ENCODE measurements around the gene MEX3A. TPM values are rescaled to one million over a fixed set of nuclear protein-coding genes. Genes with fewer than 3 reads are reported as not detected.
"Not testable (repeated sequence)": the region's sequence is repeated elsewhere in the genome, so short reads cannot be mapped to it uniquely, and the experiment has no call there.

The MEX3A gene
- total RNA-seq, 1 experiment from 2014 or later: 6.1 TPM

GRCh38 chr1:156125544-156125943, 43.3 kb upstream of the MEX3A start:
- Histone ChIP-seq H3K4me2 (ENCODE audit: low read length) (peak overlapping the region; percentile 90), H3K4me3 (replicated peaks in 1 of 2; ENCODE audit: low read depth in 1 of 2, low read length in 2 of 2) (peak overlapping the region; percentile 52), H3K4me1 (ENCODE audit: control insufficient read depth in 1 of 2, insufficient read depth in 2 of 2, low read length in 2 of 2) (peaks cover 77 to 100% of the 10 kb centered on the region in 2 experiments), H3K27ac (ENCODE audit: low read depth, low read length) (peak overlapping the region; percentile 95), H3K79me2 (ENCODE audit: insufficient read depth, low read length) (peaks cover 99% of the 10 kb centered on the region), H3K36me3 (ENCODE audit: control insufficient read depth in 1 of 2, insufficient read depth in 2 of 2, low read length in 2 of 2) (peaks cover 1 to 15% of the 10 kb centered on the region in 2 experiments; a peak in 3 of 4 replicates), H3K9ac (ENCODE audit: low read length) (peak overlapping the region; percentile 75)
- H3K9me3 ChIP-seq (ENCODE audit: control insufficient read depth in 1 of 2, insufficient read depth in 1 of 2, low read depth in 1 of 2, low read length in 2 of 2); H3K27me3 ChIP-seq (ENCODE audit: insufficient read depth, low read length); H4K20me1 ChIP-seq (ENCODE audit: insufficient read depth); H2AFZ ChIP-seq (ENCODE audit: low read depth, low read length, poor library complexity, severe bottlenecking); intact Hi-C loops (cut with micrococcal nuclease); BruUV-seq (replicated peaks); ATAC-seq; DNase-seq (ENCODE audit: low read depth, low spot score); H3K9me2 ChIP-seq (ENCODE audit: insufficient read depth): not testable (repeated sequence)
- POLR2A ChIA-PET: interaction anchor here (0.6 to 6.1 kb wide), 7 partner anchors 12 to 185 kb away, joined by 3 to 56 read pairs (median 4); partner anchors contain the start of gene LMNA
- RAD21 ChIA-PET (ENCODE audit: low non-redundant PET in 1 of 2, low total read pairs in 2 of 2, uncharacterized antibody in 2 of 2, unreplicated experiment in 2 of 2): interaction anchor here in 1 of 2 experiments (0.7 to 1.1 kb wide), 2 partner anchors 19 to 30 kb away, joined by 3 read pairs; no protein-coding TSS in a partner anchor
- CTCF ChIA-PET: interaction anchor here (1.5 to 8.4 kb wide), 5 partner anchors 12 to 28 kb away, joined by 6 to 189 read pairs (median 11); partner anchors contain the start of gene LMNA

- CTCF ChIA-PET: interaction anchor here (0.6 to 8.4 kb wide), 6 partner anchors 11 to 27 kb away, joined by 3 to 189 read pairs (median 10); partner anchors contain the start of gene LMNA
- POLR2A ChIA-PET: interaction anchor here (0.6 to 6.1 kb wide), 7 partner anchors 11 to 184 kb away, joined by 3 to 56 read pairs (median 4); partner anchors contain the start of gene LMNA
Observed at GRCh38 chr1:156124557-156125483, 42.6 kb upstream of the MEX3A start.

More at GRCh38 chr1:156124557-156125483, 42.6 kb upstream of the MEX3A start:
- Histone ChIP-seq H2AFZ (ENCODE audit: low read depth, low read length, poor library complexity, severe bottlenecking) (no peak overlapping the region), H3K9me2 (ENCODE audit: insufficient read depth) (no peaks in the 10 kb centered on the region), H3K9me3 (ENCODE audit: control insufficient read depth in 1 of 2, insufficient read depth in 1 of 2, low read depth in 1 of 2, low read length in 2 of 2) (no peaks in the 10 kb centered on the region), H4K20me1 (ENCODE audit: insufficient read depth) (peaks cover 4% of the 10 kb centered on the region; the same call in 1 of the 2 replicates), H3K79me2 (ENCODE audit: insufficient read depth, low read length) (peaks cover 99% of the 10 kb centered on the region), H3K27me3 (ENCODE audit: insufficient read depth, low read length) (no peaks in the 10 kb centered on the region), H3K9ac (ENCODE audit: low read length) (peak overlapping the region; percentile 75), H3K4me2 (ENCODE audit: low read length) (peak overlapping the region; percentile 90), H3K36me3 (ENCODE audit: control insufficient read depth in 1 of 2, insufficient read depth in 2 of 2, low read length in 2 of 2) (peaks cover 0 to 15% of the 10 kb centered on the region in 2 experiments; a peak in 1 of 4 replicates), H3K4me1 (ENCODE audit: control insufficient read depth in 1 of 2, insufficient read depth in 2 of 2, low read length in 2 of 2) (peaks cover 79 to 100% of the 10 kb centered on the region in 2 experiments), H3K4me3 (replicated peaks in 1 of 2; ENCODE audit: low read depth in 1 of 2, low read length in 2 of 2) (peak overlapping the region; percentile 52), H3K27ac (ENCODE audit: low read depth, low read length) (peak overlapping the region; percentile 95)
- intact Hi-C loops (cut with micrococcal nuclease): no loop called here
- no peak for TF ChIP-seq ELF1 (IDR thresholded peaks at IDR 0.05; ENCODE audit: borderline replicate concordance, low read depth)
- TF ChIP-seq CEBPB (IDR thresholded peaks at IDR 0.05; ENCODE audit: low read depth): no peak
- no peak for TF ChIP-seq EZH2 (IDR thresholded peaks at IDR 0.05)
- peak; percentile 75 for TF ChIP-seq POLR2AphosphoS5 (IDR thresholded peaks at IDR 0.05; ENCODE audit: low read depth, low read length)
- no peak for DNase-seq (ENCODE audit: low read depth, low spot score)
- RAD21 ChIA-PET (ENCODE audit: low non-redundant PET in 1 of 2, low total read pairs in 2 of 2, uncharacterized antibody in 2 of 2, unreplicated experiment in 2 of 2): interaction anchor here in 1 of 2 experiments (1.1 kb wide), 1 partner anchor 18 kb away, joined by 3 read pairs; no protein-coding TSS in a partner anchor
- peak; percentile 28 for ATAC-seq
- BruUV-seq (replicated peaks): TSS peak; percentile 95
